ENCODE data around the gene MLN.

MLN gene

GRCh38 chr6:33813990-33814985 lies 10.5 kb upstream of the MLN start:
- DNase-seq = no peak

GRCh38 chr6:33813246-33813904 lies 9.6 kb upstream of the MLN start:
- DNase-seq = no peak

- DNase-seq = no peak
Observed at GRCh38 chr6:33812669-33813068, 8.9 kb upstream of the MLN start.

- no peak for DNase-seq
Observed at GRCh38 chr6:33809594-33809993, 5.8 kb upstream of the MLN start.

GRCh38 chr6:33808641-33809180 lies 4.9 kb upstream of the MLN start:
- peak; percentile 73 for DNase-seq

- DNase-seq = no peak
Observed at GRCh38 chr6:33807606-33808005, 3.8 kb upstream of the MLN start.

- DNase-seq = no peak
Observed at GRCh38 chr6:33806841-33807240, 3.0 kb upstream of the MLN start.

GRCh38 chr6:33802186-33802958 lies 1.4 kb downstream of the MLN start:
- no peak for DNase-seq

GRCh38 chr6:33801611-33802010 lies 2.2 kb downstream of the MLN start:
- no peak for DNase-seq

- no peak for DNase-seq
Observed at GRCh38 chr6:33800248-33800969, 3.4 kb downstream of the MLN start.

- no peak for DNase-seq
Observed at GRCh38 chr6:33799454-33800113, 4.2 kb downstream of the MLN start.

- DNase-seq = no peak
Observed at GRCh38 chr6:33798343-33798848, 5.4 kb downstream of the MLN start.

- no peak for DNase-seq
Observed at GRCh38 chr6:33797626-33798342, 6.0 kb downstream of the MLN start.

GRCh38 chr6:33794910-33795623 lies 8.7 kb downstream of the MLN start:
- DNase-seq = no peak

- no peak for DNase-seq
Observed at GRCh38 chr6:33792981-33793380, 10.8 kb downstream of the MLN start.

- no peak for DNase-seq
Observed at GRCh38 chr6:33791620-33792019, 12.2 kb downstream of the MLN start.

GRCh38 chr6:33790910-33791309 lies 12.9 kb downstream of the MLN start:
- no peak for DNase-seq

GRCh38 chr6:33790379-33790778 lies 13.4 kb downstream of the MLN start:
- DNase-seq = no peak

GRCh38 chr6:33789550-33789895 lies 14.3 kb downstream of the MLN start:
- DNase-seq = no peak
